H9 (cell line): ENCODE measurements around the gene CTAG1B. TPM values are rescaled to one million over a fixed set of nuclear protein-coding genes. Genes with fewer than 3 reads are reported as not detected.
"Not testable (repeated sequence)": the region's sequence is repeated elsewhere in the genome, so short reads cannot be mapped to it uniquely, and the experiment has no call there.

ENCODE experiments used
- DNase-seq: peaks from one replicate; pipeline ENCODE4 v3.0.0-alpha.2; 2017
- H2AFZ ChIP-seq: one replicate; pipeline ENCODE4 v1.6.1; 2013; ENCODE audit warnings: mild to moderate bottlenecking, low read length, control low read depth, moderate library complexity
- H2AK5ac ChIP-seq: 2 replicates; pipeline ENCODE4 v1.6.1; 2013; ENCODE audit warnings: low read length, control low read depth, mixed read lengths; ENCODE audit not compliant: insufficient read length
- H2BK120ac ChIP-seq: one replicate; pipeline ENCODE4 v1.6.1; 2013; ENCODE audit warnings: low read depth, mild to moderate bottlenecking, low read length, control low read depth, inconsistent platforms; ENCODE audit not compliant: poor library complexity, severe bottlenecking
- H2BK12ac ChIP-seq: 2 replicates; pipeline ENCODE4 v1.6.1; 2013; ENCODE audit warnings: low read length, control low read depth, mixed read lengths, low read depth; ENCODE audit not compliant: insufficient read length
- H2BK15ac ChIP-seq: 2 replicates; pipeline ENCODE4 v1.6.1; 2013; ENCODE audit warnings: low read depth, low read length, control low read depth
- H2BK20ac ChIP-seq: one replicate; pipeline ENCODE4 v1.6.1; 2013; ENCODE audit warnings: low read depth, mild to moderate bottlenecking, low read length, control low read depth, inconsistent platforms; ENCODE audit not compliant: poor library complexity, severe bottlenecking
- H2BK5ac ChIP-seq: 2 replicates; pipeline ENCODE4 v1.6.1; 2013; ENCODE audit warnings: low read length, control low read depth, mixed read lengths; ENCODE audit not compliant: insufficient read length
- H3K14ac ChIP-seq: 2 replicates; pipeline ENCODE4 v1.6.1; 2013; ENCODE audit warnings: low read length, control low read depth; ENCODE audit not compliant: insufficient read depth
- H3K18ac ChIP-seq: 2 replicates; pipeline ENCODE4 v1.6.1; 2013; ENCODE audit warnings: low read depth, mild to moderate bottlenecking, mixed read lengths, low read length, control low read depth; ENCODE audit not compliant: insufficient read length
- H3K23ac ChIP-seq: 2 replicates; pipeline ENCODE4 v1.6.1; 2013; ENCODE audit warnings: low read length, control low read depth, mixed read lengths, low read depth; ENCODE audit not compliant: insufficient read length
- H3K23me2 ChIP-seq: 2 replicates; pipeline ENCODE4 v1.6.1; 2013; ENCODE audit warnings: low read depth, mild to moderate bottlenecking, mixed read lengths, low read length, control low read depth; ENCODE audit not compliant: insufficient read length, poor library complexity, severe bottlenecking
- H3K27ac ChIP-seq: 2 replicates; pipeline ENCODE4 v1.5.1; 2013; ENCODE audit warnings: low read length, control low read depth, mixed read lengths, low read depth; ENCODE audit not compliant: insufficient read length
- H3K27me3 ChIP-seq: 2 replicates; pipeline ENCODE4 v1.6.1; 2013; ENCODE audit warnings: low read length, control low read depth, inconsistent platforms; ENCODE audit not compliant: insufficient read depth
- H3K4ac ChIP-seq: 2 replicates; pipeline ENCODE4 v1.6.1; 2013; ENCODE audit warnings: low read depth, mild to moderate bottlenecking, control low read depth, inconsistent platforms, low read length, moderate library complexity
- H3K4me1 ChIP-seq: 2 replicates; pipeline ENCODE4 v1.6.1; 2013; ENCODE audit warnings: low read length, control low read depth, inconsistent platforms; ENCODE audit not compliant: insufficient read depth
- H3K4me2 ChIP-seq: 2 replicates; pipeline ENCODE4 v1.6.1; 2013; ENCODE audit warnings: low read length, control low read depth, mixed read lengths; ENCODE audit not compliant: insufficient read length, insufficient read depth
- H3K56ac ChIP-seq: 2 replicates; pipeline ENCODE4 v1.6.1; 2013; ENCODE audit warnings: low read depth, mild to moderate bottlenecking, mixed read lengths, low read length, control low read depth; ENCODE audit not compliant: insufficient read length
- H3K79me1 ChIP-seq: 2 replicates; pipeline ENCODE4 v1.6.1; 2013; ENCODE audit warnings: low read depth, mild to moderate bottlenecking, moderate library complexity, low read length, control low read depth, inconsistent platforms; ENCODE audit not compliant: insufficient read depth, poor library complexity, severe bottlenecking
- H3K79me2 ChIP-seq: 2 replicates; pipeline ENCODE4 v1.6.1; 2013; ENCODE audit warnings: low read length, control low read depth, inconsistent platforms; ENCODE audit not compliant: insufficient read depth
- H3K9ac ChIP-seq: 2 replicates; pipeline ENCODE4 v1.6.1; 2013; ENCODE audit warnings: low read length, control low read depth, mixed read lengths; ENCODE audit not compliant: insufficient read length; ENCODE audit errors: extremely low read depth
- H3K9me3 ChIP-seq: one replicate; pipeline ENCODE4 v1.6.1; 2013; ENCODE audit warnings: low read depth, low read length, inconsistent platforms; ENCODE audit not compliant: control insufficient read depth
- H3T11ph ChIP-seq: one replicate; pipeline ENCODE4 v1.6.1; 2013; ENCODE audit warnings: mild to moderate bottlenecking, low read length, control low read depth, inconsistent platforms
- H4K20me1 ChIP-seq: one replicate; pipeline ENCODE4 v1.6.1; 2013; ENCODE audit not compliant: control insufficient read depth, insufficient read length, insufficient read depth
- H4K5ac ChIP-seq: 2 replicates; pipeline ENCODE4 v1.6.1; 2013; ENCODE audit warnings: low read depth, mild to moderate bottlenecking, mixed read lengths, low read length, control low read depth; ENCODE audit not compliant: insufficient read length
- H4K8ac ChIP-seq: replicated peaks from 2 replicates; pipeline ENCODE4 v1.6.1; 2013; ENCODE audit warnings: low read length, control low read depth, mixed read lengths, low read depth; ENCODE audit not compliant: insufficient read length
- H4K91ac ChIP-seq: 2 replicates; pipeline ENCODE4 v1.6.1; 2013; ENCODE audit warnings: low read depth, mild to moderate bottlenecking, moderate library complexity, mixed read lengths, low read length, control low read depth; ENCODE audit not compliant: insufficient read length
- H3K27ac Mint-ChIP-seq, 3 experiments: 2 replicates in 2 of 3; 3 replicates in 1 of 3; pipeline ENCODE4 v1.8.0; 2020 to 2021; ENCODE audit warnings: mixed read lengths in 3 of 3, mild to moderate bottlenecking in 1 of 3, moderate library complexity in 1 of 3
- H3K27me3 Mint-ChIP-seq: 2 replicates; pipeline ENCODE4 v1.8.0; 2021; ENCODE audit warnings: low read depth, mild to moderate bottlenecking, moderate library complexity, mixed read lengths
- H3K36me3 Mint-ChIP-seq, 3 experiments: 2 replicates in 2 of 3; 3 replicates in 1 of 3; pipeline ENCODE4 v1.8.0; 2020 to 2021; ENCODE audit warnings: low read depth in 3 of 3, mixed read lengths in 3 of 3; ENCODE audit not compliant: insufficient read depth in 1 of 3
- H3K4me1 Mint-ChIP-seq, 2 experiments: 2 replicates each; pipeline ENCODE4 v1.8.0; 2020; ENCODE audit warnings: mixed read lengths in 2 of 2
- H3K4me3 Mint-ChIP-seq, 2 experiments: 2 replicates in 1 of 2; 3 replicates in 1 of 2; pipeline ENCODE4 v1.8.0; 2020 to 2021; ENCODE audit warnings: mild to moderate bottlenecking in 2 of 2, mixed read lengths in 2 of 2, moderate library complexity in 1 of 2
- H3K9me3 Mint-ChIP-seq, 2 experiments: 2 replicates in 1 of 2; 3 replicates in 1 of 2; pipeline ENCODE4 v1.8.0; 2020; ENCODE audit warnings: mild to moderate bottlenecking in 2 of 2, mixed read lengths in 2 of 2, moderate library complexity in 1 of 2
- WGBS: extraction: QIAGEN DNeasy Blood & Tissue Kit; methylation state at CpG from one replicate; pipeline ENCODE4 v1.1.7; 2013; ENCODE audit warnings: missing lambda C conversion rate, low lambda C conversion rate, mixed read lengths; ENCODE audit not compliant: insufficient read length; ENCODE audit errors: extremely low coverage; 5-methylcytosine and 5-hydroxymethylcytosine counted together
- total RNA-seq: library from RNA; stranded (reverse); gene quantifications from 2 replicates; pipeline ENCODE4 v1.2.1, GENCODE V29; 2021
- TF ChIP-seq, protein P1 (sequence below): fragments of 200-600 bp; sonication (generic); conservative IDR thresholded peaks from 3 replicates; pipeline ENCODE4 v1.8.0; 2021; ENCODE audit warnings: antibody characterized with exemption, mild to moderate bottlenecking

CTAG1B gene
- total RNA-seq, 1 experiment from 2014 or later = not detected

DNA sequence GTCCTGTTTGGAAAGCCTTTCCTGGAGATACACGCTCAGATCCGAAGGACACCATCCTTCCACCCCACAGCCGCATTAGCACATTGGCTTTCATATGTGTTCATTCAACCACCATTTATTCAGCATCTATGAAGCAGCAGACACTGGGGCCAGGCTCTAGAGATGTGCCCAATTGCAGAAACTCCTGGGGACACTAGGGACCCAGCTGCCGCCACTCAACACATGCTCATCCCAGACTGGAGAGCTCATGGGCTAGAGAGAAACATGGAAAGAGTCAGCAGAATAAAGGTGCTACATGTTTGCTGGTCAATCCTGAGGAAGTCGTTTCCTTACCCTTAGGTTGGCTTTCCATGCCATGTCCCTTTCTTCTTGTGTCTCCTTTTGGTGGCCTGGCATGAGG, 26.6 kb downstream of the CTAG1B start:
- Histone ChIP-seq H3K4ac (no peak overlapping the region), H3K9me3 (peaks cover 43% of the 10 kb centered on the region), H2BK120ac (no peak overlapping the region), H3K79me1 (no peaks in the 10 kb centered on the region), H2AK5ac (no peak overlapping the region), H4K91ac (no peak overlapping the region), H3K14ac (no peak overlapping the region), H3K23ac (no peak overlapping the region), H2AFZ (no peak overlapping the region), H2BK15ac (no peak overlapping the region), H4K20me1 (no peaks in the 10 kb centered on the region), H4K5ac (no peak overlapping the region), H3K4me2 (no peak overlapping the region), H4K8ac (no peak overlapping the region), H2BK20ac (no peak overlapping the region), H3K56ac (no peak overlapping the region), H2BK5ac (no peak overlapping the region), H2BK12ac (no peak overlapping the region), H3K9ac (no peak overlapping the region), H3T11ph (no peak overlapping the region), H3K4me1 (no peaks in the 10 kb centered on the region), H3K23me2 (no peaks in the 10 kb centered on the region), H3K27ac (no peak overlapping the region), H3K27me3 (no peaks in the 10 kb centered on the region), H3K79me2 (no peaks in the 10 kb centered on the region), H3K18ac (no peak overlapping the region)
- Mint-ChIP-seq H3K4me3 (no peak overlapping the region), H3K36me3 (peaks cover 8 to 16% (median 15%) of the 10 kb centered on the region in 3 experiments), H3K27ac (no peak overlapping the region), H3K9me3 (peaks cover 58 to 60% of the 10 kb centered on the region in 2 experiments), H3K27me3 (peaks cover 5% of the 10 kb centered on the region), H3K4me1 (peaks cover 14 to 17% of the 10 kb centered on the region in 2 experiments)
- TF ChIP-seq, protein P1, sequence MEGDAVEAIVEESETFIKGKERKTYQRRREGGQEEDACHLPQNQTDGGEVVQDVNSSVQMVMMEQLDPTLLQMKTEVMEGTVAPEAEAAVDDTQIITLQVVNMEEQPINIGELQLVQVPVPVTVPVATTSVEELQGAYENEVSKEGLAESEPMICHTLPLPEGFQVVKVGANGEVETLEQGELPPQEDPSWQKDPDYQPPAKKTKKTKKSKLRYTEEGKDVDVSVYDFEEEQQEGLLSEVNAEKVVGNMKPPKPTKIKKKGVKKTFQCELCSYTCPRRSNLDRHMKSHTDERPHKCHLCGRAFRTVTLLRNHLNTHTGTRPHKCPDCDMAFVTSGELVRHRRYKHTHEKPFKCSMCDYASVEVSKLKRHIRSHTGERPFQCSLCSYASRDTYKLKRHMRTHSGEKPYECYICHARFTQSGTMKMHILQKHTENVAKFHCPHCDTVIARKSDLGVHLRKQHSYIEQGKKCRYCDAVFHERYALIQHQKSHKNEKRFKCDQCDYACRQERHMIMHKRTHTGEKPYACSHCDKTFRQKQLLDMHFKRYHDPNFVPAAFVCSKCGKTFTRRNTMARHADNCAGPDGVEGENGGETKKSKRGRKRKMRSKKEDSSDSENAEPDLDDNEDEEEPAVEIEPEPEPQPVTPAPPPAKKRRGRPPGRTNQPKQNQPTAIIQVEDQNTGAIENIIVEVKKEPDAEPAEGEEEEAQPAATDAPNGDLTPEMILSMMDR = no peak
- DNase-seq = no peak
- WGBS = no CpG with 5 or more reads among the region's 5 CpGs

- DNase-seq, H3K79me2 ChIP-seq, H2BK12ac ChIP-seq, H3K27me3 ChIP-seq, H2BK15ac ChIP-seq, H4K8ac ChIP-seq, H3K4me3 Mint-ChIP-seq, H3K14ac ChIP-seq, H3K36me3 Mint-ChIP-seq, H4K91ac ChIP-seq, H3K79me1 ChIP-seq, H3K4me1 Mint-ChIP-seq, H2BK20ac ChIP-seq, H2AK5ac ChIP-seq, H3K18ac ChIP-seq, H2BK5ac ChIP-seq, H2BK120ac ChIP-seq, H3K4me1 ChIP-seq, H3K4ac ChIP-seq, H3K27ac Mint-ChIP-seq, H3K9ac ChIP-seq, H2AFZ ChIP-seq, H3T11ph ChIP-seq, H4K20me1 ChIP-seq, H3K23me2 ChIP-seq, H3K56ac ChIP-seq, H3K27ac ChIP-seq, H4K5ac ChIP-seq, H3K27me3 Mint-ChIP-seq, H3K23ac ChIP-seq, H3K4me2 ChIP-seq: not testable (repeated sequence)
- H3K9me3 ChIP-seq = peaks cover 30% of the 10 kb centered on the region
- peaks cover 38 to 41% of the 10 kb centered on the region in 2 experiments for H3K9me3 Mint-ChIP-seq
- WGBS = no CpG with 5 or more reads among the region's 13 CpGs
These were observed 28.7 kb downstream of the CTAG1B start for GRCh38 chrX:154590415-154590814.
